ENCODE results near the gene IDE. TPM values are rescaled to one million over a fixed set of nuclear protein-coding genes. Genes with fewer than 3 reads are reported as not detected.

Gene IDE
- total and polyA plus RNA-seq, 2 of the 13 experiments (the other 11 are each of a cell fraction or from before 2014, with no cell fraction given): 16.1 to 52.1 TPM

GRCh38 chr10:92464364-92464763 lies 109.5 kb downstream of the IDE start:
- WGBS (ENCODE audit: low lambda C conversion rate): 79% methylated on average over 5 of the region's 5 CpGs
- in situ Hi-C loops (cut with HindIII; ENCODE audit: extremely low pct_ligation_motif_present, low pct_unique_long_range_greater_than_20kb): no loop called here
- no peaks in the 10 kb centered on the region for H3K27me3 ChIP-seq (ENCODE audit: control insufficient read depth in 1 of 2, insufficient read depth in 2 of 2, low read length in 2 of 2)
- H3K36me3 ChIP-seq (replicated peaks in 1 of 2; ENCODE audit: control insufficient read depth in 1 of 2, insufficient read depth in 2 of 2, low read length in 2 of 2): peaks cover 6 to 68% of the 10 kb centered on the region in 2 experiments
- intact Hi-C loops (cut with micrococcal nuclease; ENCODE audit: unreplicated experiment): no loop called here
- no peak overlapping the region for H3K27ac ChIP-seq (ENCODE audit: extremely low read length, insufficient read depth, low read length)
- FAIRE-seq: no peak
- no peak overlapping the region for H3K4me3 ChIP-seq (replicated peaks in 1 of 3; ENCODE audit: insufficient read depth in 1 of 3, low read depth in 2 of 3, low read length in 3 of 3)
- ChIA-PET POLR2A (no interaction called here), CTCF (ENCODE audit: low intra/inter-chr PET ratio, low total read pairs) (no interaction called here)
- no peak overlapping the region for H3K4me2 ChIP-seq (ENCODE audit: low read depth, low read length)
- no peak for DNase-seq (ENCODE audit: low spot score)
- H4K20me1 ChIP-seq (ENCODE audit: insufficient read depth, low read length): no peaks in the 10 kb centered on the region
- no peak for ATAC-seq
- TF ChIP-seq FOXK2 (IDR thresholded peaks at IDR 0.05): no peak
- no peak for TF ChIP-seq KDM5B (CRISPR knock-in tag; IDR thresholded peaks at IDR 0.05; ENCODE audit: borderline replicate concordance)
- no peak for TF ChIP-seq ZBTB4 (CRISPR knock-in tag; IDR thresholded peaks at IDR 0.05; ENCODE audit: borderline replicate concordance)
- TF ChIP-seq TERF1 (CRISPR knock-in tag; IDR thresholded peaks at IDR 0.05): no peak
- no peak overlapping the region for H3K9ac ChIP-seq (ENCODE audit: insufficient read depth, low read depth, low read length)
- no TSS peak for BruUV-seq (replicated peaks)
- H2AFZ ChIP-seq (ENCODE audit: low read length): no peak overlapping the region
- no peaks in the 10 kb centered on the region for H3K4me1 ChIP-seq (ENCODE audit: insufficient read depth, low read length)
- H3K79me2 ChIP-seq (ENCODE audit: insufficient read depth, low read length): no peaks in the 10 kb centered on the region
- H3K9me3 ChIP-seq (ENCODE audit: low read length): no peaks in the 10 kb centered on the region

Data from HepG2 (cell line).